H9 (cell line): ENCODE results near the gene STH. TPM values are rescaled to one million over a fixed set of nuclear protein-coding genes. Genes with fewer than 3 reads are reported as not detected.

Experiments used
- DNase-seq: peaks from one replicate; pipeline ENCODE4 v3.0.0-alpha.2; 2017
- H2AFZ ChIP-seq: one replicate; pipeline ENCODE4 v1.6.1; 2013; ENCODE audit warnings: mild to moderate bottlenecking, low read length, control low read depth, moderate library complexity
- H2AK5ac ChIP-seq: 2 replicates; pipeline ENCODE4 v1.6.1; 2013; ENCODE audit warnings: low read length, control low read depth, mixed read lengths; ENCODE audit not compliant: insufficient read length
- H2BK120ac ChIP-seq: one replicate; pipeline ENCODE4 v1.6.1; 2013; ENCODE audit warnings: low read depth, mild to moderate bottlenecking, low read length, control low read depth, inconsistent platforms; ENCODE audit not compliant: poor library complexity, severe bottlenecking
- H2BK12ac ChIP-seq: 2 replicates; pipeline ENCODE4 v1.6.1; 2013; ENCODE audit warnings: low read length, control low read depth, mixed read lengths, low read depth; ENCODE audit not compliant: insufficient read length
- H2BK15ac ChIP-seq: 2 replicates; pipeline ENCODE4 v1.6.1; 2013; ENCODE audit warnings: low read depth, low read length, control low read depth
- H2BK20ac ChIP-seq: one replicate; pipeline ENCODE4 v1.6.1; 2013; ENCODE audit warnings: low read depth, mild to moderate bottlenecking, low read length, control low read depth, inconsistent platforms; ENCODE audit not compliant: poor library complexity, severe bottlenecking
- H2BK5ac ChIP-seq: 2 replicates; pipeline ENCODE4 v1.6.1; 2013; ENCODE audit warnings: low read length, control low read depth, mixed read lengths; ENCODE audit not compliant: insufficient read length
- H3K14ac ChIP-seq: 2 replicates; pipeline ENCODE4 v1.6.1; 2013; ENCODE audit warnings: low read length, control low read depth; ENCODE audit not compliant: insufficient read depth
- H3K18ac ChIP-seq: 2 replicates; pipeline ENCODE4 v1.6.1; 2013; ENCODE audit warnings: low read depth, mild to moderate bottlenecking, mixed read lengths, low read length, control low read depth; ENCODE audit not compliant: insufficient read length
- H3K23ac ChIP-seq: 2 replicates; pipeline ENCODE4 v1.6.1; 2013; ENCODE audit warnings: low read length, control low read depth, mixed read lengths, low read depth; ENCODE audit not compliant: insufficient read length
- H3K23me2 ChIP-seq: 2 replicates; pipeline ENCODE4 v1.6.1; 2013; ENCODE audit warnings: low read depth, mild to moderate bottlenecking, mixed read lengths, low read length, control low read depth; ENCODE audit not compliant: insufficient read length, poor library complexity, severe bottlenecking
- H3K27ac ChIP-seq: 2 replicates; pipeline ENCODE4 v1.5.1; 2013; ENCODE audit warnings: low read length, control low read depth, mixed read lengths, low read depth; ENCODE audit not compliant: insufficient read length
- H3K27me3 ChIP-seq: 2 replicates; pipeline ENCODE4 v1.6.1; 2013; ENCODE audit warnings: low read length, control low read depth, inconsistent platforms; ENCODE audit not compliant: insufficient read depth
- H3K4ac ChIP-seq: 2 replicates; pipeline ENCODE4 v1.6.1; 2013; ENCODE audit warnings: low read depth, mild to moderate bottlenecking, control low read depth, inconsistent platforms, low read length, moderate library complexity
- H3K4me1 ChIP-seq: 2 replicates; pipeline ENCODE4 v1.6.1; 2013; ENCODE audit warnings: low read length, control low read depth, inconsistent platforms; ENCODE audit not compliant: insufficient read depth
- H3K4me2 ChIP-seq: 2 replicates; pipeline ENCODE4 v1.6.1; 2013; ENCODE audit warnings: low read length, control low read depth, mixed read lengths; ENCODE audit not compliant: insufficient read length, insufficient read depth
- H3K56ac ChIP-seq: 2 replicates; pipeline ENCODE4 v1.6.1; 2013; ENCODE audit warnings: low read depth, mild to moderate bottlenecking, mixed read lengths, low read length, control low read depth; ENCODE audit not compliant: insufficient read length
- H3K79me1 ChIP-seq: 2 replicates; pipeline ENCODE4 v1.6.1; 2013; ENCODE audit warnings: low read depth, mild to moderate bottlenecking, moderate library complexity, low read length, control low read depth, inconsistent platforms; ENCODE audit not compliant: insufficient read depth, poor library complexity, severe bottlenecking
- H3K79me2 ChIP-seq: 2 replicates; pipeline ENCODE4 v1.6.1; 2013; ENCODE audit warnings: low read length, control low read depth, inconsistent platforms; ENCODE audit not compliant: insufficient read depth
- H3K9ac ChIP-seq: 2 replicates; pipeline ENCODE4 v1.6.1; 2013; ENCODE audit warnings: low read length, control low read depth, mixed read lengths; ENCODE audit not compliant: insufficient read length; ENCODE audit errors: extremely low read depth
- H3K9me3 ChIP-seq: one replicate; pipeline ENCODE4 v1.6.1; 2013; ENCODE audit warnings: low read depth, low read length, inconsistent platforms; ENCODE audit not compliant: control insufficient read depth
- H3T11ph ChIP-seq: one replicate; pipeline ENCODE4 v1.6.1; 2013; ENCODE audit warnings: mild to moderate bottlenecking, low read length, control low read depth, inconsistent platforms
- H4K20me1 ChIP-seq: one replicate; pipeline ENCODE4 v1.6.1; 2013; ENCODE audit not compliant: control insufficient read depth, insufficient read length, insufficient read depth
- H4K5ac ChIP-seq: 2 replicates; pipeline ENCODE4 v1.6.1; 2013; ENCODE audit warnings: low read depth, mild to moderate bottlenecking, mixed read lengths, low read length, control low read depth; ENCODE audit not compliant: insufficient read length
- H4K8ac ChIP-seq: replicated peaks from 2 replicates; pipeline ENCODE4 v1.6.1; 2013; ENCODE audit warnings: low read length, control low read depth, mixed read lengths, low read depth; ENCODE audit not compliant: insufficient read length
- H4K91ac ChIP-seq: 2 replicates; pipeline ENCODE4 v1.6.1; 2013; ENCODE audit warnings: low read depth, mild to moderate bottlenecking, moderate library complexity, mixed read lengths, low read length, control low read depth; ENCODE audit not compliant: insufficient read length
- H3K27ac Mint-ChIP-seq, 3 experiments: 2 replicates in 2 of 3; 3 replicates in 1 of 3; pipeline ENCODE4 v1.8.0; 2020 to 2021; ENCODE audit warnings: mixed read lengths in 3 of 3, mild to moderate bottlenecking in 1 of 3, moderate library complexity in 1 of 3
- H3K27me3 Mint-ChIP-seq: 2 replicates; pipeline ENCODE4 v1.8.0; 2021; ENCODE audit warnings: low read depth, mild to moderate bottlenecking, moderate library complexity, mixed read lengths
- H3K36me3 Mint-ChIP-seq, 3 experiments: 2 replicates in 2 of 3; 3 replicates in 1 of 3; pipeline ENCODE4 v1.8.0; 2020 to 2021; ENCODE audit warnings: low read depth in 3 of 3, mixed read lengths in 3 of 3; ENCODE audit not compliant: insufficient read depth in 1 of 3
- H3K4me1 Mint-ChIP-seq, 2 experiments: 2 replicates each; pipeline ENCODE4 v1.8.0; 2020; ENCODE audit warnings: mixed read lengths in 2 of 2
- H3K4me3 Mint-ChIP-seq, 2 experiments: 2 replicates in 1 of 2; 3 replicates in 1 of 2; pipeline ENCODE4 v1.8.0; 2020 to 2021; ENCODE audit warnings: mild to moderate bottlenecking in 2 of 2, mixed read lengths in 2 of 2, moderate library complexity in 1 of 2
- H3K9me3 Mint-ChIP-seq, 2 experiments: 2 replicates in 1 of 2; 3 replicates in 1 of 2; pipeline ENCODE4 v1.8.0; 2020; ENCODE audit warnings: mild to moderate bottlenecking in 2 of 2, mixed read lengths in 2 of 2, moderate library complexity in 1 of 2
- WGBS: extraction: QIAGEN DNeasy Blood & Tissue Kit; methylation state at CpG from one replicate; pipeline ENCODE4 v1.1.7; 2013; ENCODE audit warnings: missing lambda C conversion rate, low lambda C conversion rate, mixed read lengths; ENCODE audit not compliant: insufficient read length; ENCODE audit errors: extremely low coverage; 5-methylcytosine and 5-hydroxymethylcytosine counted together
- total RNA-seq: library from RNA; stranded (reverse); gene quantifications from 2 replicates; pipeline ENCODE4 v1.2.1, GENCODE V29; 2021
- TF ChIP-seq, protein P1 (sequence below): fragments of 200-600 bp; sonication (generic); conservative IDR thresholded peaks from 3 replicates; pipeline ENCODE4 v1.8.0; 2021; ENCODE audit warnings: antibody characterized with exemption, mild to moderate bottlenecking

The STH gene
- total RNA-seq, 1 experiment from 2014 or later = not detected

DNA sequence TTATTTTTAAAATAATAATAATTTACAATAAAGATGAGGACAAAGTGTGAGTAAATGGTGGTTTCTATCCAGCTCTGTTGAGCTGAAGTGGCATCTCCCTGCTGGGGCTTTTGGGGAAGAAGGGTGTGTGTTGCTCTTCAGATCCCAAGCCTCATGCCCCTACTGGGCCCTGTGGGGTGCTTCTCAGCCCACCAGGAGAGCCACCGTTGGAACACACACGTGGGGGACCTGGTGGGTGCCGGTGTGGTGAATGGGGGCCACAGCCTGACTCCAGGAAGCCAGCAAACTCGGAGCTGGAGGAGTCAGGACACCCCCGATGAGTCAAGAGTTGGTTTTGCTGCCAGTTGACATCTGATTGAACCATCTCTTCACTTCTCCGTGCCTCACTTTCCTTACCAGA is 37.8 kb upstream of the STH start:
- Histone ChIP-seq H4K20me1 (no peaks in the 10 kb centered on the region), H3K9ac (no peak overlapping the region), H3K79me2 (no peaks in the 10 kb centered on the region), H3K23ac (no peak overlapping the region), H3K14ac (no peak overlapping the region; the same call in 1 of the 2 replicates), H3K27me3 (no peaks in the 10 kb centered on the region), H2BK120ac (no peak overlapping the region), H2BK20ac (no peak overlapping the region), H4K5ac (no peak overlapping the region), H3K4ac (no peak overlapping the region), H3K27ac (no peak overlapping the region), H3K79me1 (no peaks in the 10 kb centered on the region), H3K56ac (no peak overlapping the region), H2BK15ac (no peak overlapping the region), H3K4me2 (no peak overlapping the region), H3K9me3 (no peaks in the 10 kb centered on the region), H3T11ph (no peak overlapping the region), H4K8ac (no peak overlapping the region), H2BK12ac (no peak overlapping the region), H3K23me2 (no peaks in the 10 kb centered on the region), H2AFZ (no peak overlapping the region), H4K91ac (no peak overlapping the region), H3K18ac (no peak overlapping the region), H2AK5ac (no peak overlapping the region), H3K4me1 (no peaks in the 10 kb centered on the region), H2BK5ac (no peak overlapping the region)
- Mint-ChIP-seq H3K4me3 (no peak overlapping the region), H3K27me3 (peaks cover 9% of the 10 kb centered on the region), H3K27ac (no peak overlapping the region), H3K36me3 (no peaks in the 10 kb centered on the region), H3K9me3 (no peaks in the 10 kb centered on the region), H3K4me1 (peaks cover 0 to 4% of the 10 kb centered on the region in 2 experiments; a peak in 1 of 4 replicates)
- no peak for DNase-seq
- TF ChIP-seq, protein P1, sequence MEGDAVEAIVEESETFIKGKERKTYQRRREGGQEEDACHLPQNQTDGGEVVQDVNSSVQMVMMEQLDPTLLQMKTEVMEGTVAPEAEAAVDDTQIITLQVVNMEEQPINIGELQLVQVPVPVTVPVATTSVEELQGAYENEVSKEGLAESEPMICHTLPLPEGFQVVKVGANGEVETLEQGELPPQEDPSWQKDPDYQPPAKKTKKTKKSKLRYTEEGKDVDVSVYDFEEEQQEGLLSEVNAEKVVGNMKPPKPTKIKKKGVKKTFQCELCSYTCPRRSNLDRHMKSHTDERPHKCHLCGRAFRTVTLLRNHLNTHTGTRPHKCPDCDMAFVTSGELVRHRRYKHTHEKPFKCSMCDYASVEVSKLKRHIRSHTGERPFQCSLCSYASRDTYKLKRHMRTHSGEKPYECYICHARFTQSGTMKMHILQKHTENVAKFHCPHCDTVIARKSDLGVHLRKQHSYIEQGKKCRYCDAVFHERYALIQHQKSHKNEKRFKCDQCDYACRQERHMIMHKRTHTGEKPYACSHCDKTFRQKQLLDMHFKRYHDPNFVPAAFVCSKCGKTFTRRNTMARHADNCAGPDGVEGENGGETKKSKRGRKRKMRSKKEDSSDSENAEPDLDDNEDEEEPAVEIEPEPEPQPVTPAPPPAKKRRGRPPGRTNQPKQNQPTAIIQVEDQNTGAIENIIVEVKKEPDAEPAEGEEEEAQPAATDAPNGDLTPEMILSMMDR = no peak
- WGBS = no CpG with 5 or more reads among the region's 6 CpGs
